CD4-positive, alpha-beta T cell treated with Interleukin-2 at 100 ng/mL for 4 hours (primary cell): ENCODE data around the gene PAX3.

Source experiments
- DNase-seq: peaks from one replicate; pipeline ENCODE4 v3.0.0-alpha.2; 2020; ENCODE audit warnings: low spot score

PAX3 gene

GRCh38 chr2:222310747-222311318 is 12.0 kb upstream of the PAX3 start:
- no peak for DNase-seq

- no peak for DNase-seq
Measured at GRCh38 chr2:222309766-222310165, 11.0 kb upstream of the PAX3 start.

- no peak for DNase-seq
Measured at GRCh38 chr2:222309361-222309760, 10.6 kb upstream of the PAX3 start.

DNA sequence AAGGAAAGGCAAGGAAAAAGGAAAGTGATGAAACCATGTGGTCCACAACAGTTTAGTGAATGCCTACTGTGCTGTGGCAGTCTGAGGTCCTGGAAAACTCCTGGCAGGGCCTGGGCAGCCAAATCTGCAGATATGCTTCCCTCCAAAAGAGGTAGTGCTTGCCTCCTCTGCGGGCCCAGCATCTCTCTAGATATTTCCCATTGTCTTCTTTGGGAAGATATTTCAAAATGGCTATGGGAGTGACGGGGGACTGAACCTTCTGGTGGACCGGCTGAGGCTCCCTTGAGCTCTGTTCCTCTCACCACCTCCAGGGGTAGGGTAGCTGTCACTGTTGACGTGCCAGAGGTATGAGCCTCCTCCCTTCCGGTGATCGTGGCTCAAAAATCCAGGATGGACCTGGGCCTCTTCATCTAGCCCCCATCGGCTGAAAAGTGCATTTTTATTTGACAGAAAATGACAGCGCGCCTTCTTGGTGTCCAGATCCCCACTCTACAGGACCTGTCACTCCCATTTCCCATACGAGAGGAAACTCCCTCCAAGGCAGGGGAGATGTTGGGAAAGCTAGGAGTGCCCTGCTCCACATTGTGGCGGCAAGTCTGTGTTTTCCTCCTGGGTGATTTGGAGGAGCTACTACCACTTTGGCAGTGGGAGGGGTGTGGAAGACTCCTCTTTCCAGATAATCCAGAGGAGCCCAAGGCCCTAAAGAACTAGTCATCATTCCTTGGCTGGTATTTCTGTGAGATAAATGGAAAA is 9.4 kb upstream of the PAX3 start:
- no peak for DNase-seq

GRCh38 chr2:222307143-222307756 is 8.5 kb upstream of the PAX3 start:
- no peak for DNase-seq

- DNase-seq, result no peak
Measured at GRCh38 chr2:222306393-222307142, 7.8 kb upstream of the PAX3 start.

DNA sequence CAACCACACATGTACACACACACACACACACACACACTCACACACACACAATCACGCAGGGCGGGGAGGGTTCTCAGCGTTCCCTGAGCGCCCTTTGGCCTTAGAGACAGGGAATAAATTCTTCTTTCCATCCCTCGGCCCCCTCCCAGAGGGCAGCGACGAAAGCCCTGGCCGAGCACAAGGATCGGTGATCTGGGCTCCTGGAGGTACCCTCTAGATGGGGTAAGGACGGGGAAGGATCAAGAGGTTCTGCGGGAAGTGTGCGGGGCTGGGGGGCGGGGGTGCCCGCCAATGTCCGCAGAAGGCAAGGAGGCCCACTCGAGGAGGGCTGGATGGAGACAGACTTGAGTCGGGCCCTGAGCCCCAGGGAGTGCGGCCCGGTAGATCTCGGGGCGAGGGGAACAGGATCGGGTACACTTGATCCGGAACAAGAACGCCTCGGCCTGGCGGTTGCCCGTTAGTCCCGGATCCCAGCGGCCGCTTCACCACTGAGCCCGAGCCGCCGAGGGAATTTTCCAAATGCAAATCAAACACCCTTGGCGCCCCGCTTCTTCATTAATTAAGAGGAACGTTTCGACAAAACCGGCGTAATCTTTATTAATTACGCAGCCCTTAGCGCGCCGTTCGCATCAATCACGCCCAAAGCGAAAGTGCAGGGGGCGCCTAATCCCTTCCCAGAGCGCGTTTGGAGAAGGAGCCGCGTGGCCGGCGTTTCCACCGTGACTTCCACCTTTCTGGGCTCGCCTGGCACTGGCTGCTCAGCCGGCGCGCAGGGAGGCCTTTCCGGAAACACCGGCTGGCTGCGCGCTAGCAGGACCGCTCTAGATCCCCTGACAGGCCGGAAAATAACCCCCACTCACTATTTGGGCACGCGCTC is 7.0 kb upstream of the PAX3 start:
- no peak for DNase-seq

DNA sequence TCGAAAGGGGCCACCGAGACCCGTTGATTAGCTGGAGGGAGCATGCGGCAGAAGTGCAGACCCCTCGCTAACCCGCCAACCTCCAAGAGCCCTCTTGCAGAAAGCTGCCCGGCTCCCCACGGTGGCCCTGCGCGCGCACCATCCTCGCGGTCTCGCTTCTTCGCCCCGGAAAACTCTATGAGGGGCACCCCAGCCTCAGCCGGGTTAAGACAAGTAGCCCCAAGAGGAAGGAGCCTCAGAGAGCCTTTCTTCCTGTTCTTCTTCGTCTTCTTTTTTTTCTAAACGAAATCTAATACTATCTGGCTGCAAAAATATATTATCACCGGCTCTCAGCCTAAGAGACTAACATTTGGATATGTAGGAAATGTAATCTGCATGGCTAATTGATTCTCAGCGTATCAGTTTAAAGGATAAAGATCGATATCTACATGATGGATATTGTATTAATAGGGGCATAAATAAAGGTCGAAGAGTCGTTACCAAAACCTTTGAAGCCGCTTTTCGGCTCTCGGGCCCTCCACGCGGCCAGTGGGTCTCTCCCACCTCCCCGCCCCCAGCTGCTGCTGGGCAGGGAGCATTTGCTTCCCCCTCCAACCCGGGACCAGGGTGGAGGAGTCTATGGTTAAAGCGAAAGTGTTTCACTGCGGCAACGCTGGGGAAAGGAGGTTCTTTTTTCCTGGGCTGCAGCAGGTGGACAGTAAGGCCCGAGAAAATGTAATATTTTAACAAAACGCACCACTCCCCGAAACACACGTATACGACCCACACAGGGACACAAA is 6.1 kb upstream of the PAX3 start:
- DNase-seq, result no peak

GRCh38 chr2:222303828-222304736 is 5.3 kb upstream of the PAX3 start:
- no peak for DNase-seq

DNA sequence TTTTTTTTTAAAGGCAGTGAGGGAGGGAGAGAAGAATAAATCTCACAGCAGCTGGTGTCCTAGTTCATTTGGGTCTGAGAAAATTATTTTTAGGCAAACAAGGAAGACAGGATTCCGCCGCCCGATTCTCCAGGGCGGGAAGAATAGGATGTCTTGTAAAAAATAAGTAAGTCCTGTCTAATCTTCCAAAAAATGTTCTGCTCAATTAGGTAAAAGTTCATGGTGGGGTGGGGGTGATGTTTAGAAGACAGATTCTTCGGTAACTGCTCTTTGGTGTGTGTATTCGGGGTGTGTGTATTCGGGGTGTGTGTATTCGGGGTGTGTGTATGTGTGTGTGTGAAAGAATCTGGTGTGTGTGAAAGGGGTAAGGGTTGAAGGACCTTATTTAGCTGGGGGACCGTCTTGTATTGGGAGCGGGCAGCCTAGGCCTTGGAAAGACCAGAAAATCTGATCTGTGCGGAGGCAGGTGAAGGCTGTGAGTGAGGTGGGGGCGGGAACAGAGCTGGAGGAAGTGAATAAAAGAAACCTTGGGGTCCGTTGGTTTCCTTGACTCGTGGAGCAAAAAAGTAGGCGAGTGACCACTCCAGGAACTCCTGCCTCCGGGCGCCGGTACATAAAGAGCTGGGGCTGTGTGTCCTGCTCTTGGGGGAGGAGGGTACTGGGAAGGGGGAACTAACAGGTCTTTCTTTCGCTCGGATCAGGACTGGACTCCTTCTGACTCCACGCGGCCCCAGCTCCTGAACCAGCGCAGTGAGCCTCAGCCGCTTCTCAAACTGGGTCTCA is 4.4 kb upstream of the PAX3 start:
- no peak for DNase-seq

GRCh38 chr2:222302178-222303018 is 3.6 kb upstream of the PAX3 start:
- DNase-seq, result no peak

GRCh38 chr2:222301796-222302118 is 3.0 kb upstream of the PAX3 start:
- DNase-seq, result no peak

DNA sequence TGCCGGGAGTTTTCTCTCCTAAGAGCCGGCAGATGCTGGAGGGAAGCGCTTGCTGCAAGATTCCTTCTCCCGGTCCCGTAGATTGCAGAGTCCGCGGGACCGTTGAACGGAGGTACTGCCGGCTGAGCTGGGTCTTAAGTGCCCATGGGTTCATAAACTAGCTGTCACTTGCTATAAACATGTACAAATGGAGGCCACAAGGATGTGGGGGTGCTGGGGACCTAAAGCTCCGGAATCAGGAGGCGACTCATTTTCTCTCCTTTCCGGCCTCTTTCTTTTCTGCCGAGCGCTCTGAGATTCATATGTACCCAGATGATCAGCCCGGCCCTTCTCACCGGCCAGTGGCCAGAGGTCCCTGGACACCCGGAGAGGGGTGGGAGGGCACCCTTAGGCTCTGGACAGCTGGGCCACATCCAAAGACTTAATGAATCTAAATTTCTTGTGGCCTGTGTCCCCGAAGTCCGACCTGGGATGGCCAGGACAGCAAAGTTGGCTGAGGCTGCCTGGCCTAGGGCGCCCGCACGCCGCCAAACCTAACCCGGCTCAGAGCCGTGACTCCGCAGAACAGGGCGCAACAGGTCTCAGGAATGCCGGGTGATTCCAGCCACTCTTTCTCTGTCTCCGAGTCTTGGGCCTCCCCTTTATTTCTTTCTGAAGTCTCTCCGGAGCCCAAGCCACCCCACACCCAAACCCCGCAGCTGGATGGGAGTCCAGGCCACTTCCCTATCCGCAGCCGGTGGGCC is 2.4 kb upstream of the PAX3 start:
- no peak for DNase-seq

- no peak for DNase-seq
Measured at GRCh38 chr2:222300726-222301052, 1.9 kb upstream of the PAX3 start.

- DNase-seq, result no peak
Measured at GRCh38 chr2:222299906-222300725, 1.3 kb upstream of the PAX3 start.

- DNase-seq, result no peak
Measured at GRCh38 chr2:222298001-222298310, 842 bp downstream of the PAX3 start.

GRCh38 chr2:222297600-222297935 is 1.2 kb downstream of the PAX3 start:
- no peak for DNase-seq
